Measurements from ENCODE around the gene LTN1. TPM values are rescaled to one million over a fixed set of nuclear protein-coding genes. Genes with fewer than 3 reads are reported as not detected.

Gene LTN1
- total and polyA plus RNA-seq, 4 donors = 4.5 to 46.9 (median 12.0) TPM

GRCh38 chr21:28928578-28929420 lies 63.9 kb downstream of the LTN1 start:
- H3K36me3 ChIP-seq (ENCODE audit: control insufficient read depth in 4 of 4, insufficient read depth in 4 of 4, low read length in 4 of 4) = peaks cover 1 to 10% (median 5%) of the 10 kb centered on the region in 4 donors
- WGBS, 2 donors = 86 to 92% methylated on average over 3 of the region's 3 CpGs
- H3K9me3 ChIP-seq (ENCODE audit: control insufficient read depth in 4 of 4, insufficient read depth in 3 of 4, low read length in 3 of 4) = no peaks in the 10 kb centered on the region
- H3K4me3 ChIP-seq = no peak overlapping the region
- H3K27ac ChIP-seq (ENCODE audit: low read depth in 1 of 2, low read length in 1 of 2) = no peak overlapping the region
- DNase-seq (peak in 1 of 3 donors; percentile 7), ATAC-seq (ENCODE audit: insufficient read depth, low FRiP score) (no peak)
- H3K4me1 ChIP-seq (ENCODE audit: control insufficient read depth in 5 of 5, insufficient read depth in 5 of 5, low read length in 5 of 5) = no peaks in the 10 kb centered on the region
- no peak for TF ChIP-seq CTCF (IDR thresholded peaks at IDR 0.05; ENCODE audit: control extremely low read depth, extremely low read depth)
- no peak overlapping the region for H3K9ac ChIP-seq (ENCODE audit: insufficient read depth in 1 of 2, low read length in 2 of 2)
- H3K27me3 ChIP-seq (ENCODE audit: control insufficient read depth in 3 of 3, insufficient read depth in 3 of 3, low read length in 2 of 3) = no peaks in the 10 kb centered on the region

DNA sequence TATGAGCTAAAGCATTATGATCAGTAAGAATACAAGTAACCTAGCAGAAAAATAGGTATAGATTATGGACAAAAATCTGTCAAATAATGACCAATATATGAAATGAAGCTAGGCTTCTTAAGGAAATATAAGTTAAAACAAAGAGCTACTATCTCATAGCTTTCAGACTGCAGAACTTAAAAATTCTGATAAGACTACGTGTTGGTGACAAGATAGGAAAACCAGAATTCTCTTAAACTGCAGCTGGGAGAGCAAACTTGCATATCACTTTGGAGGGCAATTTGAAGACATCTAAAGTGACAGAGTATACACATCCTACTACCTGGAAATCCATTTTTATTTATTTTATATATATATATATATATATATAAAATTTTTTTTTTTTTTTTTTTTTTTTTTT lies 65.5 kb downstream of the LTN1 start:
- Histone ChIP-seq H3K4me1 (ENCODE audit: control insufficient read depth in 5 of 5, insufficient read depth in 5 of 5, low read length in 5 of 5) (no peaks in the 10 kb centered on the region), H3K9me3 (ENCODE audit: control insufficient read depth in 4 of 4, insufficient read depth in 3 of 4, low read length in 3 of 4) (no peaks in the 10 kb centered on the region), H3K36me3 (ENCODE audit: control insufficient read depth in 4 of 4, insufficient read depth in 4 of 4, low read length in 4 of 4) (peaks cover 5 to 12% (median 6%) of the 10 kb centered on the region in 4 donors), H3K4me3 (no peak overlapping the region), H3K27me3 (ENCODE audit: control insufficient read depth in 3 of 3, insufficient read depth in 3 of 3, low read length in 2 of 3) (no peaks in the 10 kb centered on the region), H3K27ac (ENCODE audit: low read depth in 1 of 2, low read length in 1 of 2) (no peak overlapping the region), H3K9ac (ENCODE audit: insufficient read depth in 1 of 2, low read length in 2 of 2) (no peak overlapping the region)
- ATAC-seq (ENCODE audit: insufficient read depth, low FRiP score) (no peak), DNase-seq (no peak)
- no peak for TF ChIP-seq CTCF (IDR thresholded peaks at IDR 0.05; ENCODE audit: control extremely low read depth, extremely low read depth)
- 92 to 100% methylated on average over 1 of the region's 1 CpG for WGBS, 2 donors

DNA sequence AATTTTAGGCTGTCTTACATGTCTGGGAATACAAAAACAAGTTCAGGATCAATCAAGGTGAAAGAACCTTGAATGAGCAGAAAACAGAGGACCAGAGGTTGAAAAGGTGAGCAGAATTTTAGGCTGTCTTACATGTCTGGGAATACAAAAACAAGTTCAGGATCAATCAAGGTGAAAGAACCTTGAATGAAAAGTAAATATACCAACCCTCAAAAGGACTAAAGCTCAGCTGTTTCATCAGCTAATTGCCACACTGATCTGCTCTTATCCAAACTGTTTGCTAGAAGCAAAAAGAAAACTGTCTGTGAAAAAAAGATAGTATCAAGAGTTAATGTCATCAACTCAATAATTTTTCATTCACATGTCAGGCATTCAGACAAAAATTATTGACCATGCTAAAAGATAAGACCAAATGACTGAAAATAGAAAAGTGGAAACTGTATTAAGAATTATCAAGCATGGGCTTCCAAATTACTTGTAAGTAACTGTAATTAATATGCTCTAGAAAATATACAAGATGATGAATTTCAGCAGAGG lies 69.2 kb downstream of the LTN1 start:
- peaks cover 0 to 10% (median 2%) of the 10 kb centered on the region in 4 donors for H3K36me3 ChIP-seq (ENCODE audit: control insufficient read depth in 4 of 4, insufficient read depth in 4 of 4, low read length in 4 of 4)
- no peaks in the 10 kb centered on the region for H3K27me3 ChIP-seq (ENCODE audit: control insufficient read depth in 3 of 3, insufficient read depth in 3 of 3, low read length in 2 of 3)
- DNase-seq (no peak), ATAC-seq (ENCODE audit: insufficient read depth, low FRiP score) (no peak)
- H3K4me3 ChIP-seq = no peak overlapping the region
- no peaks in the 10 kb centered on the region for H3K9me3 ChIP-seq (ENCODE audit: control insufficient read depth in 4 of 4, insufficient read depth in 3 of 4, low read length in 3 of 4)
- H3K4me1 ChIP-seq (ENCODE audit: control insufficient read depth in 5 of 5, insufficient read depth in 5 of 5, low read length in 5 of 5) = no peaks in the 10 kb centered on the region
- H3K27ac ChIP-seq (ENCODE audit: low read depth in 1 of 2, low read length in 1 of 2) = no peak overlapping the region
- TF ChIP-seq CTCF (IDR thresholded peaks at IDR 0.05; ENCODE audit: control extremely low read depth, extremely low read depth) = no peak
- no peak overlapping the region for H3K9ac ChIP-seq (ENCODE audit: insufficient read depth in 1 of 2, low read length in 2 of 2)

Data from lung (tissue), 12 donors.